NT2/D1 (cell line): ENCODE data around the gene CSTF1.

Experiments used
- DNase-seq: peaks from one replicate; pipeline ENCODE4 v3.0.0-alpha.2; 2011; ENCODE audit warnings: low read depth, low spot score
- H3K27me3 ChIP-seq: 2 replicates; pipeline ENCODE4 v1.6.0; 2011; ENCODE audit warnings: mild to moderate bottlenecking; ENCODE audit not compliant: insufficient read length, insufficient read depth
- H3K36me3 ChIP-seq: 2 replicates; pipeline ENCODE4 v1.6.1; 2011; ENCODE audit warnings: mild to moderate bottlenecking, low read length, mixed read lengths; ENCODE audit not compliant: insufficient read depth, insufficient read length
- H3K4me1 ChIP-seq: 2 replicates; pipeline ENCODE4 v1.5.1; 2011; ENCODE audit not compliant: insufficient read depth, insufficient read length
- H3K4me3 ChIP-seq: 2 replicates; pipeline ENCODE4 v1.5.1; 2011; ENCODE audit warnings: low read depth; ENCODE audit not compliant: insufficient read length
- H3K9ac ChIP-seq: 2 replicates; pipeline ENCODE4 v1.6.0; 2011; ENCODE audit warnings: low read depth; ENCODE audit not compliant: insufficient read length
- H3K9me3 ChIP-seq: 2 replicates; pipeline ENCODE4 v1.5.1; 2011; ENCODE audit warnings: mild to moderate bottlenecking, low read length; ENCODE audit not compliant: insufficient read depth
- SUZ12 ChIP-seq: IDR thresholded peaks from 2 replicates; pipeline ENCODE4 v1.6.1; 2011; ENCODE audit not compliant: insufficient read length, insufficient read depth; ENCODE audit errors: extremely low read depth
- YY1 ChIP-seq: IDR thresholded peaks from 2 replicates; pipeline ENCODE4 v1.6.1; 2011; ENCODE audit not compliant: insufficient read length, insufficient read depth
- ZNF274 ChIP-seq: IDR thresholded peaks from 2 replicates; pipeline ENCODE4 v1.6.1; 2011; ENCODE audit warnings: mild to moderate bottlenecking, low read depth, low read length

The CSTF1 gene

DNA sequence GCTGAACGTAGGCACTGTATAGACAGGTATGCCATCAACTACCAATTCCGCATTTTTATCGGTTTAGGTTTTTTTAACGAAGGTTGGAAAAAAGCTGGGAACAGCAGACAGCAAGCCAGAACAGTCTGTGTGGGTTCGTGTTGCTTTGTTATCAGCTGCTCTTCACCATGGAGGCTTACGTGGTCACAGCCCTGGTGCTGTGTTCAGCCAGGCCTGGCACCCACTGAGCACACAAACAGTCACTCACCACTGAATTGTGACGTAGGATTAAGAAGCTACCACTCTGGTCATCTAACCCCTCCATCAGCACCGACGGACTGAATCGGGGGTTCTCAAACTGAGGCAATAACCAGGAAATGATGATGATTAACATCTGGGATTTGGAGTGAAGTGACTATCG lies 20.5 kb upstream of the CSTF1 start:
- no peak overlapping the region for H3K4me3 ChIP-seq
- no peak overlapping the region for H3K9ac ChIP-seq
- TF ChIP-seq SUZ12 (no peak), ZNF274 (no peak), YY1 (no peak)
- DNase-seq = no peak
- H3K27me3 ChIP-seq = no peaks in the 10 kb centered on the region
- H3K9me3 ChIP-seq = no peaks in the 10 kb centered on the region
- no peaks in the 10 kb centered on the region for H3K4me1 ChIP-seq
- H3K36me3 ChIP-seq = peaks cover 89% of the 10 kb centered on the region

DNA sequence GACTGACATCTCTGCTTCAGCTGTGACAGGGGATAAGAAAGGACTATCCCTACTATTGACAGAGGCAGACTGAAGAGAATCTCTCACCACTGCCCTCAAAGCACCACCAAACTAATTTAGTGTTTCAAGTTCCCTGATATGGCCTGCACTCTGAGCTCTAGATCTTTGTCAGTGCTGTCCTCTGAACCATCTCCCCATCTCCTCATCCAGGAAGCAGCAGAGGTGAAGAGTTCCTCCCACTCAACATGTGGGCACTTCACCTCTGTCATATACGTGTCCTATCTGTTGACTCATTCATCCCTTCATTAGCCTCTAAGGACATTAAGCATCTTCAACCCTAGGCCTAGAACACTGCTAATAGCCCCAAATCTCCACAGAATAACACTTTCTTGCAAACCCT lies 19.6 kb upstream of the CSTF1 start:
- Histone ChIP-seq H3K9ac (no peak overlapping the region), H3K4me1 (no peaks in the 10 kb centered on the region), H3K27me3 (no peaks in the 10 kb centered on the region), H3K9me3 (no peaks in the 10 kb centered on the region), H3K36me3 (peaks cover 92% of the 10 kb centered on the region), H3K4me3 (no peak overlapping the region)
- no peak for DNase-seq
- TF ChIP-seq ZNF274 (no peak), YY1 (no peak), SUZ12 (no peak)

DNA sequence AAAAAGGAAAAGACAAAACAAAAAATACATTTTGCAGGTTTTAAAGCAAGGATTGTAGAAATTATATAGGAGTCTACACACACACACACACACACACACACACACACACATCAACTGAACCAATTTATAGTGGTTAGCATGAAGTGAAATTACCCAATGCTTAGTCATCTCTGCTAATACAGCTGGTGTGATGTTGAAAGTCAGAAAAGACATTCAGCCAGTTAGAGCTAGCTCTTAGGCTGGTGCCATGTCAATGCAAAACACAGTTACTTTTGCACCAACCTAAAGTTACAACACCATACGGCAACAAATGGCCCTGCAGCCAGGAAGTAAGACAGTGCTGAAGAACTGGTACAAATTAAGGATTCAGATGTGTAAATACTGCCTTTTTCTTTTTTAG lies 18.5 kb upstream of the CSTF1 start:
- no peak for DNase-seq
- Histone ChIP-seq H3K9me3 (no peaks in the 10 kb centered on the region), H3K9ac (no peak overlapping the region), H3K27me3 (no peaks in the 10 kb centered on the region), H3K4me3 (no peak overlapping the region), H3K36me3 (peaks cover 94% of the 10 kb centered on the region), H3K4me1 (no peaks in the 10 kb centered on the region)
- TF ChIP-seq SUZ12 (no peak), YY1 (no peak), ZNF274 (no peak)

DNA sequence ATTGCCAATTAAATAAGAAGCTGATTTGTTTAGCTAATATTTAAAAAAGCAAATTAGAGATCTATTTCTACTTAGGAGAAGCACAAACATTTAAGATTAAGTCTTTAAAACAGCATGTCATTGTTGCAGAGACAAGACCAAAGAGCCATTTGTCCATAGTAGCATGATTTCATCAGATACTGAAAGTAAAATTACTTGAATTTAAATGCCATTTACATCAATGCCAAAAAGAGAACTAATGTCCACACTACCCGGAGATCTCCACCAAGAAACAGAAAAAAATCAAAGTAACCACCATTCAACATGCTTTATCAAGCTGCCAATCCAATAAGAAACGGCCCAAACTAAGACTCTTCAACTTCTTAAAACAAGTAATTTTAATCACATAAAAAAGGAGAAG lies 16.1 kb upstream of the CSTF1 start:
- TF ChIP-seq YY1 (no peak), ZNF274 (no peak), SUZ12 (no peak)
- H3K4me1 ChIP-seq = no peaks in the 10 kb centered on the region
- H3K27me3 ChIP-seq = no peaks in the 10 kb centered on the region
- H3K36me3 ChIP-seq = peaks cover 93% of the 10 kb centered on the region
- H3K9me3 ChIP-seq = no peaks in the 10 kb centered on the region
- DNase-seq = no peak
- H3K9ac ChIP-seq = no peak overlapping the region
- no peak overlapping the region for H3K4me3 ChIP-seq

GRCh38 chr20:56378386-56378785 lies 14.1 kb upstream of the CSTF1 start:
- Histone ChIP-seq H3K27me3 (no peaks in the 10 kb centered on the region), H3K36me3 (peaks cover 91% of the 10 kb centered on the region), H3K4me1 (peaks cover 3% of the 10 kb centered on the region), H3K9me3 (no peaks in the 10 kb centered on the region), H3K9ac (no peak overlapping the region), H3K4me3 (no peak overlapping the region)
- no peak for TF ChIP-seq SUZ12
- no peak for TF ChIP-seq YY1
- no peak for TF ChIP-seq ZNF274
- DNase-seq = no peak

- H3K4me1 ChIP-seq = peaks cover 3% of the 10 kb centered on the region
- no peak for DNase-seq
- TF ChIP-seq SUZ12 (no peak), ZNF274 (no peak), YY1 (no peak)
- no peak overlapping the region for H3K9ac ChIP-seq
- peaks cover 91% of the 10 kb centered on the region for H3K36me3 ChIP-seq
- no peaks in the 10 kb centered on the region for H3K9me3 ChIP-seq
- no peaks in the 10 kb centered on the region for H3K27me3 ChIP-seq
- no peak overlapping the region for H3K4me3 ChIP-seq
Observed at GRCh38 chr20:56380375-56380774, 12.1 kb upstream of the CSTF1 start.

- no peak overlapping the region for H3K4me3 ChIP-seq
- H3K27me3 ChIP-seq = no peaks in the 10 kb centered on the region
- H3K9ac ChIP-seq = no peak overlapping the region
- TF ChIP-seq YY1 = no peak
- TF ChIP-seq ZNF274 = no peak
- no peak for TF ChIP-seq SUZ12
- H3K36me3 ChIP-seq = peaks cover 89% of the 10 kb centered on the region
- no peak for DNase-seq
- peaks cover 5% of the 10 kb centered on the region for H3K4me1 ChIP-seq
- H3K9me3 ChIP-seq = no peaks in the 10 kb centered on the region
Observed at GRCh38 chr20:56381501-56381900, 10.9 kb upstream of the CSTF1 start.
